Measurements from ENCODE around the gene CPAMD8. TPM values are rescaled to one million over a fixed set of nuclear protein-coding genes. Genes with fewer than 3 reads are reported as not detected.

CPAMD8 gene
- total and polyA plus RNA-seq, 2 donors (not counting 3 experiments of a cell fraction or from before 2014, with no cell fraction given): 2.2 to 3.9 TPM

DNA sequence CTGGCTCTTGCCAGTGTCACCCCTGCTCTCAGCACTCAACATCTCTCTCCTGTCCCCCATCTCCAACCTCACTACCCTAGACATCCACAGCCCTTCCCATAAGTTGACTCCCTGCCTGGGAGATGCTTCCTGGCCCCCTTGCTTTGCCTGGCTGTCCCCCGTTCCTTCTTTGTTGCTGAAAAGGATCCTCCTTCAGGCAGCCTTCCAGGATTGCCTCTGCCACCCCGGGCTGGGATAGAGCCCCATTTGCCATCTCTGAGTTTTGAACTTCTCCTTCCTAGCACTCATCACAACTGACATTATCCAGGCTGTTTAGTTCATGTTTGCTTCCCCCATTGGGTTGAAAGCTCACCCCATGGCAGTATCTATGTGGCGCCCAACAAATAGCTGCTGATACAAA lies 20.0 kb downstream of the CPAMD8 start:
- H4K20me1 ChIP-seq (replicated peaks; ENCODE audit: control insufficient read depth, extremely low read depth, insufficient read depth, low read length): no peaks in the 10 kb centered on the region
- H3K4me3 ChIP-seq (replicated peaks in 1 of 3; ENCODE audit: insufficient read depth in 1 of 3, low read depth in 1 of 3, low read length in 3 of 3): no peak overlapping the region
- no peaks in the 10 kb centered on the region for H3K79me2 ChIP-seq (ENCODE audit: control insufficient read depth, insufficient read depth, low read length)
- H2AFZ ChIP-seq (ENCODE audit: low read depth, low read length): no peak overlapping the region
- H3K27me3 ChIP-seq (ENCODE audit: control insufficient read depth in 2 of 2, insufficient read depth in 2 of 2, low read length in 2 of 2): no peaks in the 10 kb centered on the region
- no peak for FAIRE-seq
- CTCF ChIA-PET: interaction anchor here (1.8 kb wide), 1 partner anchor 46 kb away, joined by 5 read pairs; no protein-coding TSS in a partner anchor
- no peaks in the 10 kb centered on the region for H3K4me1 ChIP-seq (ENCODE audit: control insufficient read depth, extremely low read depth, insufficient read depth, low read length)
- no peaks in the 10 kb centered on the region for H3K9me3 ChIP-seq (replicated peaks; ENCODE audit: control insufficient read depth, insufficient read depth, low read length)
- H3K4me2 ChIP-seq (ENCODE audit: insufficient read depth, low read length): no peak overlapping the region
- no peaks in the 10 kb centered on the region for H3K9me1 ChIP-seq (replicated peaks; ENCODE audit: control insufficient read depth, extremely low read depth, insufficient read depth, low read length)
- H3K36me3 ChIP-seq (ENCODE audit: control insufficient read depth in 2 of 2, extremely low read depth in 1 of 2, insufficient read depth in 2 of 2, low read length in 2 of 2): no peaks in the 10 kb centered on the region
- no peak overlapping the region for H3K27ac ChIP-seq (ENCODE audit: insufficient read depth, low read depth, low read length)
- intact Hi-C loops (cut with micrococcal nuclease) (no loop called here), dilution Hi-C loops (cut with MboI; ENCODE audit: extremely low pct_ligation_motif_present, low sequenced_read_pairs) (no loop called here)
- TF ChIP-seq MAX (IDR thresholded peaks at IDR 0.05; ENCODE audit: insufficient read depth, insufficient read length): no peak
- no peak for TF ChIP-seq POLR2AphosphoS5 (IDR thresholded peaks at IDR 0.05; ENCODE audit: insufficient read depth, low read depth, low read length)
- TF ChIP-seq JUN (IDR thresholded peaks at IDR 0.05; ENCODE audit: borderline replicate concordance, insufficient read depth, insufficient read length, low read depth): no peak
- TF ChIP-seq POLR2A (IDR thresholded peaks at IDR 0.05; ENCODE audit: low read depth, low read length): no peak
- no peak for TF ChIP-seq GATA2 (IDR thresholded peaks at IDR 0.05; ENCODE audit: insufficient read depth, insufficient read length, low read depth, low read length)
- no peak overlapping the region for H3K9ac ChIP-seq (replicated peaks; ENCODE audit: extremely low read depth, insufficient read depth, low read length)
- no TSS peak for BruUV-seq (replicated peaks)
- POLR2A ChIA-PET: no interaction called here
- DNase-seq (ENCODE audit: low read depth, low spot score): no peak

DNA sequence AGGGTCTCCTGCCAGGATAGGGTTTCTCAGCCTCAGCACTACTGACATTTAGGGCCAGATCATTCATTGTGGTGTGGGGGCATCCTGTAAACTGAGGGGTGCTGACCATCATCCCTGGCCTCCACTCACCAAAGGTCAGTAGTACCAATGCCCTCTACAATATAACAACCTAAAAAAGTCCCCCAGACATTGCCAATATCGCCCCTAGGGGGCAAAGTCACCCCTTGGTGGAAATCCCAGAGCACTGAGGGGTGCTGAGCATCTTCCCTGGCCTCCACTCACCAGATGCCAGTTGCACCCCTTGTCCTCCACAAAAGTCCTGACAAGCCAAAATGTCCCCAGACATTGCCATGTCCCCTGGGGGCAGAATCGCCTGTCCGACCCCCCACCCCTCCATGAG lies 21.6 kb downstream of the CPAMD8 start:
- no peaks in the 10 kb centered on the region for H3K79me2 ChIP-seq (ENCODE audit: control insufficient read depth, insufficient read depth, low read length)
- H3K27me3 ChIP-seq (ENCODE audit: control insufficient read depth in 2 of 2, insufficient read depth in 2 of 2, low read length in 2 of 2): no peaks in the 10 kb centered on the region
- H3K36me3 ChIP-seq (ENCODE audit: control insufficient read depth in 2 of 2, extremely low read depth in 1 of 2, insufficient read depth in 2 of 2, low read length in 2 of 2): no peaks in the 10 kb centered on the region
- no TSS peak for BruUV-seq (replicated peaks)
- no peak overlapping the region for H3K4me3 ChIP-seq (replicated peaks in 1 of 3; ENCODE audit: insufficient read depth in 1 of 3, low read depth in 1 of 3, low read length in 3 of 3)
- CTCF ChIA-PET: no interaction called here
- no peak for FAIRE-seq
- intact Hi-C loops (cut with micrococcal nuclease) (no loop called here), dilution Hi-C loops (cut with MboI; ENCODE audit: extremely low pct_ligation_motif_present, low sequenced_read_pairs) (no loop called here)
- no peak overlapping the region for H3K4me2 ChIP-seq (ENCODE audit: insufficient read depth, low read length)
- no peak overlapping the region for H3K27ac ChIP-seq (ENCODE audit: insufficient read depth, low read depth, low read length)
- no peaks in the 10 kb centered on the region for H4K20me1 ChIP-seq (replicated peaks; ENCODE audit: control insufficient read depth, extremely low read depth, insufficient read depth, low read length)
- no peaks in the 10 kb centered on the region for H3K9me3 ChIP-seq (replicated peaks; ENCODE audit: control insufficient read depth, insufficient read depth, low read length)
- H3K4me1 ChIP-seq (ENCODE audit: control insufficient read depth, extremely low read depth, insufficient read depth, low read length): no peaks in the 10 kb centered on the region
- no peak overlapping the region for H2AFZ ChIP-seq (ENCODE audit: low read depth, low read length)
- no peaks in the 10 kb centered on the region for H3K9me1 ChIP-seq (replicated peaks; ENCODE audit: control insufficient read depth, extremely low read depth, insufficient read depth, low read length)
- no peak overlapping the region for H3K9ac ChIP-seq (replicated peaks; ENCODE audit: extremely low read depth, insufficient read depth, low read length)
- POLR2A ChIA-PET: no interaction called here
- no peak for DNase-seq (ENCODE audit: low read depth, low spot score)
- TF ChIP-seq FOS (IDR thresholded peaks at IDR 0.05; ENCODE audit: borderline replicate concordance, insufficient read depth, low read length): no peak
- no peak for TF ChIP-seq GATA2 (IDR thresholded peaks at IDR 0.05; ENCODE audit: insufficient read depth, insufficient read length, low read depth, low read length)
- no peak for TF ChIP-seq POLR2A (IDR thresholded peaks at IDR 0.05; ENCODE audit: low read depth, low read length)
- no peak for TF ChIP-seq EZH2 (IDR thresholded peaks at IDR 0.05; ENCODE audit: borderline replicate concordance, low read depth, low read length, severe bottlenecking)
- no peak for TF ChIP-seq MYC (IDR thresholded peaks at IDR 0.05; ENCODE audit: low read depth, low read length)
- TF ChIP-seq JUN (IDR thresholded peaks at IDR 0.05; ENCODE audit: borderline replicate concordance, insufficient read depth, insufficient read length, low read depth): no peak
- no peak for TF ChIP-seq POLR2AphosphoS5 (IDR thresholded peaks at IDR 0.05; ENCODE audit: insufficient read depth, low read depth, low read length)
- TF ChIP-seq, protein P1, sequence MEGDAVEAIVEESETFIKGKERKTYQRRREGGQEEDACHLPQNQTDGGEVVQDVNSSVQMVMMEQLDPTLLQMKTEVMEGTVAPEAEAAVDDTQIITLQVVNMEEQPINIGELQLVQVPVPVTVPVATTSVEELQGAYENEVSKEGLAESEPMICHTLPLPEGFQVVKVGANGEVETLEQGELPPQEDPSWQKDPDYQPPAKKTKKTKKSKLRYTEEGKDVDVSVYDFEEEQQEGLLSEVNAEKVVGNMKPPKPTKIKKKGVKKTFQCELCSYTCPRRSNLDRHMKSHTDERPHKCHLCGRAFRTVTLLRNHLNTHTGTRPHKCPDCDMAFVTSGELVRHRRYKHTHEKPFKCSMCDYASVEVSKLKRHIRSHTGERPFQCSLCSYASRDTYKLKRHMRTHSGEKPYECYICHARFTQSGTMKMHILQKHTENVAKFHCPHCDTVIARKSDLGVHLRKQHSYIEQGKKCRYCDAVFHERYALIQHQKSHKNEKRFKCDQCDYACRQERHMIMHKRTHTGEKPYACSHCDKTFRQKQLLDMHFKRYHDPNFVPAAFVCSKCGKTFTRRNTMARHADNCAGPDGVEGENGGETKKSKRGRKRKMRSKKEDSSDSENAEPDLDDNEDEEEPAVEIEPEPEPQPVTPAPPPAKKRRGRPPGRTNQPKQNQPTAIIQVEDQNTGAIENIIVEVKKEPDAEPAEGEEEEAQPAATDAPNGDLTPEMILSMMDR (IDR thresholded peaks at IDR 0.05; ENCODE audit: extremely low read depth in 1 of 2, insufficient read depth in 1 of 2, low read depth in 1 of 2, low read length in 2 of 2): no peak
- TF ChIP-seq MAX (IDR thresholded peaks at IDR 0.05; ENCODE audit: insufficient read depth, insufficient read length): no peak

Measured in endothelial cell of umbilical vein (primary cell).